ENCODE measurements around the gene RBM28.

DNA sequence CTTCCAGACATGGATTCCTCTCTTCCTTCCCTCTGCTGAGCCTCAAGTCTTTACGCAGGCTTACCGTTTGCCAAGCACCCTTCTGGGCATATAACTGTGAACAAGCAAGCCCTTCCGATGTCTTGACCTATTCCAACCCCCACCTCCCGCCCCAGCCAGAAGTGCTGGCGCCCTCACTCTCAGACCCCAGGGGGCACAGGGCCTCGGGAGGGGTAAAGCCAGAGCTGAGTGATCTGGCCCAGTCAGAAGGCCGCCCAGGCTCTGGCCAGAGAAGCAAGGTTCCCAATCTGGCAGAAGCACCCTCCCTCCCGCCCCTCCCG lies 16.6 kb upstream of the RBM28 start:
- TF ChIP-seq, protein P1, sequence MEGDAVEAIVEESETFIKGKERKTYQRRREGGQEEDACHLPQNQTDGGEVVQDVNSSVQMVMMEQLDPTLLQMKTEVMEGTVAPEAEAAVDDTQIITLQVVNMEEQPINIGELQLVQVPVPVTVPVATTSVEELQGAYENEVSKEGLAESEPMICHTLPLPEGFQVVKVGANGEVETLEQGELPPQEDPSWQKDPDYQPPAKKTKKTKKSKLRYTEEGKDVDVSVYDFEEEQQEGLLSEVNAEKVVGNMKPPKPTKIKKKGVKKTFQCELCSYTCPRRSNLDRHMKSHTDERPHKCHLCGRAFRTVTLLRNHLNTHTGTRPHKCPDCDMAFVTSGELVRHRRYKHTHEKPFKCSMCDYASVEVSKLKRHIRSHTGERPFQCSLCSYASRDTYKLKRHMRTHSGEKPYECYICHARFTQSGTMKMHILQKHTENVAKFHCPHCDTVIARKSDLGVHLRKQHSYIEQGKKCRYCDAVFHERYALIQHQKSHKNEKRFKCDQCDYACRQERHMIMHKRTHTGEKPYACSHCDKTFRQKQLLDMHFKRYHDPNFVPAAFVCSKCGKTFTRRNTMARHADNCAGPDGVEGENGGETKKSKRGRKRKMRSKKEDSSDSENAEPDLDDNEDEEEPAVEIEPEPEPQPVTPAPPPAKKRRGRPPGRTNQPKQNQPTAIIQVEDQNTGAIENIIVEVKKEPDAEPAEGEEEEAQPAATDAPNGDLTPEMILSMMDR (IDR thresholded peaks at IDR 0.05): no peak
- no peak for TF ChIP-seq POLR2A (IDR thresholded peaks at IDR 0.05)

Data from lower leg skin (tissue), 3 donors.